Kasumi-1 (cell line): Measurements from ENCODE around the gene NRIP1.

ENCODE experiments used
- DNase-seq, 2 experiments: peaks; one replicate each; lab custom pipeline; 2025; lab: John Stamatoyannopoulos, UW

The NRIP1 gene

DNA sequence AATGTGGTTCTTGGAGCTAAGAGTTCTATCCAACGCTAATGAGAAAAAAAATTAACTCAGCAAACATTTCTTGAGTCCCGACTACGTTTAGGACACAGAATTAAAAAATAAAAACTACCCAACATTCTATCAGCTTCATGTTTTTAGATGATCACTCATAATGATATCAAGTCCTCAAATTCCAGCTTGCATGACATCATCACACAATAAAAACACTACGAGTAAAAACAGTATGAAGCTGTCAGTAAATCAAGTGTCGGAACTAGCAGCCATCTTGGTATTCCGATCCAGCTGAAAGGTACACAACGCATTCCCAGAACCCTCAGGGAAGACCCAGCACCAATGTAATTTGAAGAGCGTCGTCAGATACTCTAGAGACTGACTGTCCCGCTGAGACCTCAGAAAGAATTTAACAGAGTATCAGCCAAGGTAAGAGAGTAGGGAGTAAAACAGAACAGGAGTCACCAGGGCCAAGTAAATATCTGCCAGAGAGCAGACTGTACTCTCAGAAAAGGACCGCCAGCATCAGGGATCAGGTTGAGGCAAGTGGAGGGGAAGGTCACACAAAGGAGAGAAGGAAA lies 57.0 kb downstream of the NRIP1 start:
- DNase-seq, result no peak

DNA sequence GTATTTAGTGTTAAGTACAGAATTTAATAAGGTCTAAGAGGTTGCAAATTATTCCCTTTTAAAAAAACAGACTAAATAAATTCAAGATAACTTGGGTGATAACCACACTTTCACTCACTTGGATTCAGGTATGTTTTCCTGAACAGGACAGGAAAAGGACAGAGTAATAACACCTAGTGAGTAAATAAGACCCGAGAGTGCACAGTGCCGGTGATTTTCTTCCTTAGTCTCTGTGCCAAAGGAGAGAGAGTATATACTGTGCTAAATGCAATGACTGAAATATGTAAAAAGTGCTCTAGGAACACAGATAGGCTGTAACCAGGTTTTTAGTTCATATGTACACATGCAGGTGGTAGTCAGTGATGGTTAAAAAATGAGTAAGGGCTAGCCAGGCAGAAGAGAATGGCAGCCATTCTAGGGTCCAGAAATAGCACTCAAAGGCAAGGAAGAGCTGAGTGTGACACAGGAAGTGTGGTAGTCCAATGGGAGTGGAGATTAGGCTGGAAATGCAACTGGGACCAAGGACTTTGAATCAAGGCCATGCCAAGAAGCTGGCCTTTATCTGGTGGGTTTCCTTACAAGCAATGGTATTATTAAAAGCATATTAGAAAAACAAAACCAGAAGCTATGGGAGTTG lies 58.1 kb downstream of the NRIP1 start:
- DNase-seq, result no peak

DNA sequence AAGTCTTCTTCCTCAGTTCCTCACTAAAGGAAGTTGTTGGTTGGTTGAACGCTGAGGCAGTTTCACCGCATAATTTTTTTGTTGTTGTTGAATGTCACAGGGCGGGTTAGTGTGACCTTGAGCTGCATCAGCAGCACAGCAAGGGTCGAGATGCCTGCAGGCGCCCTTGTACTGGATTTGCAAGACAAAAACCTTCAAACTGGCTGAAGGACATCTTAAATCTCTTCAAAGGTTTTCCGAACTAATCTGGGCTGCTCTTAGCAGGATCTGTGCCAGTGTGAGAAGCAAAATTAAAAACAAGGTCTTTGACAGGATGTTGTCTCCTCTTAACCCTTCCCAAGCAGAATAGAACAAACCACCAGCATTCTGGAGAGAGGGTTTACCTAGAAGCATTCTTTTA lies 59.4 kb downstream of the NRIP1 start:
- no peak for DNase-seq

DNA sequence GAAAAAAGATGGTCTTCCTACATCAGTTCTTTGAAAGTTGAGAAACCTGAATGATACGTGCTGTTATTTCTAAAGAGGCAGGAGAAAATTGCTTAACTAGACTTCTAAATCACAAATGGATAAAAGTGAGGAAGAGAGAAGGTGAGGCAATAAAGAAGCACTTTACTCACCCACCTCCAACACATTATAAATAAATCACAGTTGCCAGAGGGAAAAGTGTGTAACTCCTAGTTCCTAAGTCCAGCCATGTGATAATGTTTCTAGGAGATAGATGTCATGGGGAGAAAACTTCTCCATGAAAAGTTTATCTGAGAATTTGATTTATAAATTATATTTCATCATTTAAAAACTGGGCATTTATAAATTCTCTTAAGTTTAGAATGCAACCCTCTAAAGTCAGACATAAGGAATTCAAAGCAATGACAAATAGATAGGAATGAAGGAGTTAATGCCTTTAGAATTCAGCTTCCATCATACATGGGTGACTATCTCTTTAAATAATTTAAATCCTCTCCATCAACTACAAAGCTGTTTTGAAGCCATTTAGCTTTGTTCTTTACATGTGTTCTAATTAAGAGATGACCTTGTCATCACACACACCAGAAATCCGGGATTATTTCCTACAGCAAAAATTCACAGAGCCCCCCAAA lies 60.0 kb downstream of the NRIP1 start:
- no peak for DNase-seq

DNA sequence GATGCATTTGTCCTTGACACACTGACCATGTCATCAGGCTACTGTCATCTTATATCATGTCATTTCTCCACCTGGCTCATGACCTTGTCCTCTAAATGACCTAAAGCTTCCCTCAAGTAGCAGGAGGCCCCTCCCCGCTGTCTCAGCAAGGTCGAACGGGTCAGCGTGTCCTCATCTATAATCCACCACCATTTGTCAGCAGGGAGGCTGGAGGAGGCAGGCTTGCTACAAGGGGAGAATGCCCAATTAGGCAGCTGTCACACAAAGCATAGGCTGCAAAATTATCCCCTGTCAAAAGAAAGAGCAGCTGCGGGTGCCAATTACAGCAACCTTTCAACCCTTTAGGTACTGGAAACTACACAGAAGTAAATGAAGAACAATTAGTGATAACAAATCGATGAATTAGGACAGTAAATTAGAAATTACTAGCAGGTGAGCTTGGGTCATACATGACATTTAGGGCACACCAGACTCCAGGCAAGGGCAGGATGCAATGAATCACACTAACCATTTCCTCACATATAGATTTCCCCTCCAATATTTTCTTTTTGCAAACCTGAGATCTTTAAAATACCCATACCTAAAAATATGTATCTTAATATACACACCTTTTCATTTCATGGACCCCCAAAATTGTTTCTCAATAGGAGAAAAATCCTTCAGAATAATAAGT lies 61.2 kb downstream of the NRIP1 start:
- no peak for DNase-seq

DNA sequence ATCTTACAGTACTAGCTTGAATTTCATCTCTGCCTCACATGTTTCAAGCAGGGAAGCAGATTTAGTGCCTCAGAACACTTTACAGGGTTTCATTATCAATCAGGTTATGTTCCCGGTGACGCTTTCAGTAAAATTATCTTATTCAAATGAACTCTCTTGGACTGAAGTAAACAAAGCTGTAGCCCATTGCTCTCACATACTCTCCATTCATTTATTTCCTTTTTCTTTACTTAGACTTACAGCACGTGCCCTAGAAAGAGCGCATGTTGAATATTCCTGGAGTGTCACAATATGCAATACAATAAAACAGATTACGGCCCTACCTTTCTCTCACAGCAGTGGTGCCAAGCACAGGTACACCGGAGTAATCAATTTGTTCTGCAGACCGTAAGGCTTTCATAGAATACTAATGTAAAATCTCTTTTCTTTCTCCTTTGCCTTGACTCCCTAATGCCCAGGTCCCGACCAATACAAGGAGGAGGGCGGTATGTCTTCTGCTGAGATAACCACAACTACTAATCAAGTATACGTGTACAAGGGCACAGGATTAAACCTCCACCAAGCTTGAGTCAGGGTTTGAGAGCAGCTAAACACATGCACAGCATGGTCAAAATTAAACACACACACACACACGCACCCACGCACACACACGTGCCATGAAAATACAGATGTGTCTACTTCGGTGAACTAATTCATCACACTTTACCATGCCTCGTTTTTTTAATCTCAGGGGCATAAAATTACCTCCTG lies 62.8 kb downstream of the NRIP1 start:
- DNase-seq, result no peak

DNA sequence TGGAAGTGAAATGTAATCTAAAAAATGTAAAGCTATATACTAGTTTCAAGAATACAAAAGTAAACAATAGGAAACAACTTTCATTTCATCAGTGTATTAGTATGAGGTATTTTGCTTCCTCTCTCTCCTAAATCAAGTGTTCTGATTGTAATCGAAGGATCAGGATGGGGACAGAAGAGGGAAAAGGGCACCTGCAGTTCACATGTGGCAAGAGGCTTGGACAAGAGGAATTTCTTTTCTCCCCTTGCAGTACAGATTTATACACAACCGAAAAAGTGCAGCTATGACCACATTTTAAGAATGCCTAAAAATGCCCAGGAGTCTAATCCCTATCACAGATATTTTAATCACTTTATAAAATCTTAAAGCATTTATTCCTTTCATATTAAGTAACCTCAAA lies 63.7 kb downstream of the NRIP1 start:
- DNase-seq, result no peak

DNA sequence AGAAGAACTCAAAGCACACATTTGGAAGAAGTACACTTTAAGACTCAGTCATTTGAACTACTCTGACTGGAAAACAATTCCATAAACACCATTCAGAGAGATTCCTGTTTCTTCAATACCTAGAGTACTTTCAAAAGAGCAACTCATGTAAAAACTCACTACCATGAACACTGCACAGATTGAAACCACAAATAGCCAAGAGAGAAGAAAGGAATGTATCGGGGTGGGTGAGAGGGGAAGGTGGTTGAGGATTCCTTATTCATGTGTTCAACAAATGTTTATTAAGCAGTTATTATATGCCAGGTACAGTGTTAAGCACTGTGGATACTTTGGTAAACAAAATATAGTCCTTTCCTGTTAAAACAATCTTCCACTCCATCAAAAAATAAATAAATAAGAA lies 64.7 kb downstream of the NRIP1 start:
- no peak for DNase-seq

DNA sequence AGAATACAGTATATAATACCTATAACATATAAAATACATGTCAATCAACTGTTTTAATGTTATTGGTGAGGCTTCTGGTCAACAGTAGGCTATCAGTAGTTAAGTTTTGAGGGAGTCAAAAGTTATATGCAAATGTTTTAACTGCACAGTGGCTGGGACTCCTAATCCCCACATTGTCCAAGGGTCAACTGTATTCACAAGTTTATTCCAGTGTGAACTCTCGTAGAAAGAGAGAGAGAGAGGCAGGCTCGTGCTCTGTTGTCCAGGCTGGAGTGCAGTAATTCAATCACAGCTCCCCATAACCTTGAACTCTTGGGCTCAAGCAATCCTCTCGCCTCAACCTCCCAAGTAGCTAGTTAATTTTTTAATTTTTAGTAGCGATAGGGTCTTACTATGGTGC lies 66.0 kb downstream of the NRIP1 start:
- DNase-seq, result no peak

DNA sequence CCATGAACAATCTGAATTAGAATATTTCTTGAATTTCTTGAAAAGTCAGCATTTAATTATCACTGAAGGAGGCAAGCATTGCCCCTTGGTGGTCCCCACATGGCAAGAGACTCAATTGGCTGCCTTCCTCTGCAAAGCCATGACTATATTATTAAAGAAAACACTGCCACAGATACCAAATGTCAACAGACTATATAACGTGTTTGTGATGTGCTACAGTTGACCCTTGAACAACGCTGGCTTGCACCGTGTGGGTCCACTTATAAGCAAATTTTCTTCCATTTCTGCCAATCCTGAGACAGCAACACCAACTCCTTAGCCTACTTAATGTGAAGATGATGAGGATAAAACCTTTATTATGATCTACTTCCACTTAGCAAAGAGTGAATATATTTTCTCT lies 66.5 kb downstream of the NRIP1 start:
- no peak for DNase-seq

DNA sequence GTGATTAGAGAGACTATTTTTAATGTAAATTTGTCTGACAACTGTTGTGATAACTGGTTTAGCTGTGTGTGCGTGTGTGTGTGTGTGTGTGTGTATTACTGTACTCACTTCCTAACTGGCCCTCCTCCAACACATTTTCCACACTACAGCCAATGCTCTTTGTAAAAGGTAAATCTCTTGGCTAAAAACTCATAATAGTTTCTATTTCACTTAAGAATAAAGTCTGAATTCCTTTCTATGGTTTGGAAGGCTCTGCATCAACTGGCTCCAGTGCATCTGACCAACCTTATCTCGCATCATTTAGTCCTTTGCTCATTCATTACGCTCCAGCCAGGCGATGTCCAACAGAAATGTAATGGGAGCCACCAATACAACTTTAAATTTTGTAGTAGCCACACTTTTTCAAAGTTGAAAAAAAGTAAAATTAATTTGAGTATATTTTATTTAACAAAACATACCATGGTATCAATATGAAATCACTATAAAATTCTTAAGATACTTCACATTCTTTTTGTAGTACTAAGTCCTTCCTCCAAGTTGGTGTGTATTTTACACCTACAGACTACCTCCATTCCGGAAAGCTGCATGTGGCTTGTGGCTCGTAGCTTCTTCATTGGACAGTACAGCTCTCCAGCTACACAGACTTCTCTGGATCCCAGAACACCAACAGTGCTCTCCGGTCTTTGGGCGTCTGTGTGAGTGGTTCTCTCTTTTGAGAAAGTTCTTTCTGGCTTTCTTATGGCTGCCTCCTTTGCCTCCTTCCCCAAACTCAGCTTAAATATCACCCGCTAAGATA lies 68.9 kb downstream of the NRIP1 start:
- no peak for DNase-seq

DNA sequence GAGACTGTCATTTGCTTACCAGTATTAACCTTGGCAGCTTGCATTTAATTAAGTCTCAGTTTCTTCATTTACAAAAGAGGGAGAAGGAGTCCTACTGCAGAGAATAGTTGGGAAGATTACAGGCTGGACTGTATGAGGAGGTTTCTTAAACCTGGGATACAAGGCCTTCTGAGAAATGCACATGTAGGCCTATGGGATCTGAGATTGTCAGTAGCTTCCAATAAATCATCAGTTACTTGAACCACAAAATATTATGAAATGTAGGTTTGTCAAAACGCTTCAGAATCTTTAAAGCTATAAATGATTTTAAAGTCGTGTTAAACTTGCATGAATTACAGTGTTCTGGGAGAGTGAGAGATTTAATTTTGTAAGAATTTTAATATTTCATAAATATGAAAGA lies 69.6 kb downstream of the NRIP1 start:
- no peak for DNase-seq

DNA sequence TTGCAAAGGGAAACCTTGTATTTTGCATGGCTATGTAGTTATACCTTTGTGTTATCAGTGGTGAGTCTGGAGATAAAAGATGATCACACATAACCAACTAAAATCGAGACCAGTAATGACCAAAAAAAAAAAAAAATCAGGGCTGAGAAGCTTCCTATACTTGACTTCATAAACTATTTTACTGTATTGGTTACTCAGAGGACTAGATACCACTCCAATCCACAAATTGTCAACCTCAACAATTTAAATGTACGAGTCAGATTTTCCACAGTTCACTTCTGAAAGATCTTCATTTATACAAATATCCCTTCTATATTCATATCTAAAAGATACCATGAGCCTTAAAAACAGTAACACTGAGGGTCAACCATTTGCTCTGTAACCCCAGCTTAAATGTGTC lies 71.7 kb downstream of the NRIP1 start:
- DNase-seq, result no peak

DNA sequence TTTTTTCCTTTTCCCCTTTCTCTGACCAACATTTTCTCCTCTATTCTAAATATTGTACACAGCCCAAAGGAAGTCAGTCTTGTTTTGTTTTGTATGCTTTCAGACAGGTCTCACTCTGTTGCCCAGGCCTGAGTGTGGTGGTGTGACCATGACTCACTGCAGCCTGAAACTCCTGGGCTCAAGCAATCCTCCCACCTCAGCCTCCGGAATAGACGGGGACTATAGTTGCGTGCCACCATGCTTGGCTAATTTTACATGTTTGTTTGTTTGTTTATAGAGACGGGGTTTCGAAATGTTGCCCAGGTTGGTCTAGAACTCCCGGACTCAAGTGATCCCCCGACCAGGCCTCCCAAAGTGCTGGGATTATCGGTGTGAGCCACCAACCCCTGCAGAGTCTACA lies 72.8 kb downstream of the NRIP1 start:
- DNase-seq, result no peak

DNA sequence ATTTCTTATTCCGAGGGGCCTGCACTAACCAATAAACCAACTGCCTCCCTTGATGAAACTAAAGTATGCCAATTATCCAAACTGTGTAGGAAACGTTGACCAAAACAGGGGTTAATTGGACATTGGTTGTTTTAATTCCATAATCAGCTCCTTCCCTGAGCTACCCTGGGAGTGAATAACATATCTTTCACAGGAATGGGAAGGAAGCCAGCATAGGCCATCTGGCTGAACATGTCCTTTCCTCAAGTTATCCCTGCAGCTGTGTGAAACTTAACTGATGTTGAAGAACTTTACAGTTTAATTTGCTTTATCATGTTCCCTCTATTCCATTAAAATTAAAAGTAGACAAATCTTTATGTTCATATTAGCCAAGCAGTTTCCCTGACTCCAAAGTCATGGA lies 75.4 kb downstream of the NRIP1 start:
- DNase-seq, result no peak

DNA sequence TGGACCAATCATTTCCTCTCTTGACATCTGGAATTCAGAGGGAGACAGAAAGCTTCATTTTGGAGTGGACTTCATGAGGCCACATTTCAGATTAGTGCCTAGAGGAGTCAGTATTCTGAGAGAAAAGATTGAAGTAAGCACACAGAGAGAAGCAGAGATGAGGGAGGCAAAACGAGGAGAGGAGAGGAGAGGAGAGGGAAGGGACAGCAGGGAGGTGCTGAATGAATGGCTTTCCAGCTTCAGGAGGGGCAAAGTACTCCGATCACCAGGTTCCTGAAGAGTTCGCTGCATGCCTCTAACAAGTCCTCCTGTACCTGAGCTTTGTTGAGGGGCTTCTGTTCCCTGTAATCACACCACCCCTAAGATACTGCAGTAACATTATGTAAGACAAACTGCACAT lies 76.0 kb downstream of the NRIP1 start:
- no peak for DNase-seq

DNA sequence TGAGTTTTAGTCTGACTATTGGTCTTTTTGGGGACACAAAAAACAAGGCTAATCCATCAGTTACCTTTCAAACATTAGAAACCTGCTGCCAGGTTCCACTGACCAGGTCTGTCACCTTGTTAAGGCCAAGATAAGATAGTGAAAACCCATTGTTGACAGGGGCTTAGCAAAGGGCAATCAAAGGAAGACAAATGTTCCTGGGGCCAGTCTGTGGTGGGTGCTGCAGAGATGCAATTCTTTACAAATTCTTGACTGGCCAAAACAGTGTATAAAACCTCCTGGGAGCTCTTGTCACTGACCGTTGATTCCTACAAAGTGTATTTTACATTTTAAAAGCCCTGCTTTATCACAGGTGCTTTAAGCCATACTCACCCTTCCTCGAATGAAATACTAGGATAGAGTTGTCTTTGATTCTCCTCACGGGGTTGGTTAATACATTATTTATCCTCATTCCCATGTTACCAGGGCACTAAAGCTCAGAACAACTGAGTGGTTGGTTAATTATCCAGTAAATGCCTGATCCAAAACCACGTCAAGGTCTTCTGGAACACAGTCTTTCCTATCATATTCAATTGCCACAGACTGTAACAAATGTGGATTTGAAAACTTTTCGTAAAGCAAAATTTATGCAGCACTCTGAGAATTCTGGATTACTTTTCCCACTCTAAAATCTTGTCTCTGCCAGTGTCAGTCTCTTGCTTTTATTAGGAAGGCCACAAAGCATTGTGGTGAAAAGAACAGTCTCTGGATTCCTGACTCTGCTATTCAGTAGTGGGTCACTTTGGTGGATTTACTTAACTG lies 77.2 kb downstream of the NRIP1 start:
- no peak for DNase-seq

DNA sequence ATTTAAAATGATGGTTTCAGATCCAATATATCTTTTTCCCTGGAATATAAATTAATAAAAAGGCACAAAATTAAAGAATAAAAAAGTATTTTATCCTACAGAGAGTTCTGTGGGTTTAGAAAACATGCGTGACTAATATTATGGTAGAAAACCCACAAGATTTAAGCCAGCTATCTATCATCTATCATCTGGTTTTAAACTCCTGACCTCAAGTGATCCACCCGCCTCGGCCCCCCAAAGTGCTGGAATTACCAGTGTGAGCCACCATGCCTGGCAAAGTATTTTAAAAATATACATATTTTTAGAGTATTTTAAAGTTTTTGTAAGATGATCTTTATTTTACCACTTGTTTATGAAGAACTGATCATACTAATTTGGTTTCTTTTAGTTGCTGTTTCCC lies 79.5 kb downstream of the NRIP1 start:
- DNase-seq, result no peak

DNA sequence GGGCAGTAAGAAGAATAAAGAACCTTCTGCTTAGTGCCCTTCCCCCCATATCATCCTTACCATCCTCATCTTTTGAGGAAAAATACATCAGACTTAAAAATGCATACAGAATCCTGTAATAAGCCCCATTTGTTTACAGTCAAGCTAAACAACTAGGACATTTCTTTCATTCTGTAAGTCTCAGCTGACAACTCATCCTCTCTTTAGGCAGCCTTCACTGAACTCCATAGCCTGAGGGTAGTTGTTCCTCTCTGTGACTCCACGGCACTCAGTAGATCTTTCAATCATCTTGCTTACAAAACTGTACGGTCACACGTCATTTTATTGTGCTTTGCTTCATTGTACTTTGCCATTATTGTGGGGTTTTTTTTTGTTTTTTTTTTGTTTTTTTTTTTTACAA lies 82.5 kb downstream of the NRIP1 start:
- DNase-seq, result no peak

DNA sequence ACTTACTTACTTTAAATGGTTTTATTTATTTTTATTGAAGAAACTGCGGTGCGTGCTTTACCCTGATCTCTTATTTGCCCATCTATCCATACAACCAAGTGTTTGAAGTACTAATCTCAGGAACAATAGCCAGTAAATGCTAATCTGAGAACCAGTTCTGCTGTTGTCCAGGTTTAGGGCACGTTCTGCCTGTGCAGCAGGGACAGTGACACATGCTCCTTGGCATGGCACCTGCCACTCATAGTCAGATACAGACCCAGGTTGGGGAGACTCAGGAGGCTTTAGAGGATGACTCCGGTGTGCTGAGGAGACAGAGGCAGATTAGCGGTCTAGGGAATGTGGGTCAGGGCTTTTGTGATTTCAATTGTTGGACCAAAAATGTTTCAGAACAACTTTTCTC lies 83.6 kb downstream of the NRIP1 start:
- DNase-seq, result no peak

DNA sequence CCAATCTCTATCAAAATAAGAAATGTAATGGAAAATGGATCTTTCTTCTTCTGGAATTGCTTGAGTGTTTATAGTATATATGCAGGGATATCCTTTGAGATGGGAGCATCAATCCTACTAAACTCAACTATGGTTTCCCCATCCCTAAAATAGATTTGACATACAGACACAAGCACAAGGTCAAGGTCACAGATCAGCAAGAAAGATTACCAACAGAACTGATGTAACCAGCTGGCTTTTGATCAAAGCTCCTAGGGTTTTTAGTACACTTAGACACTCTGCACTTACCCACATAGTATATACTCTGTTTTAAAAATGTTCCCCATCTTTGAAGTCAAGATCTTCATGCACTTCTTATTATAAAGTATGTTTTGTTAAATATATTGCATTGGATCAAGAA lies 85.5 kb downstream of the NRIP1 start:
- DNase-seq, result no peak
